H9 (cell line): ENCODE measurements around the gene C19orf81. TPM values are rescaled to one million over a fixed set of nuclear protein-coding genes. Genes with fewer than 3 reads are reported as not detected.

Experiments
- DNase-seq: peaks from one replicate; pipeline ENCODE4 v3.0.0-alpha.2; 2017
- H2AFZ ChIP-seq: one replicate; pipeline ENCODE4 v1.6.1; 2013; ENCODE audit warnings: mild to moderate bottlenecking, low read length, control low read depth, moderate library complexity
- H2AK5ac ChIP-seq: 2 replicates; pipeline ENCODE4 v1.6.1; 2013; ENCODE audit warnings: low read length, control low read depth, mixed read lengths; ENCODE audit not compliant: insufficient read length
- H2BK120ac ChIP-seq: one replicate; pipeline ENCODE4 v1.6.1; 2013; ENCODE audit warnings: low read depth, mild to moderate bottlenecking, low read length, control low read depth, inconsistent platforms; ENCODE audit not compliant: poor library complexity, severe bottlenecking
- H2BK12ac ChIP-seq: 2 replicates; pipeline ENCODE4 v1.6.1; 2013; ENCODE audit warnings: low read length, control low read depth, mixed read lengths, low read depth; ENCODE audit not compliant: insufficient read length
- H2BK15ac ChIP-seq: 2 replicates; pipeline ENCODE4 v1.6.1; 2013; ENCODE audit warnings: low read depth, low read length, control low read depth
- H2BK20ac ChIP-seq: one replicate; pipeline ENCODE4 v1.6.1; 2013; ENCODE audit warnings: low read depth, mild to moderate bottlenecking, low read length, control low read depth, inconsistent platforms; ENCODE audit not compliant: poor library complexity, severe bottlenecking
- H2BK5ac ChIP-seq: 2 replicates; pipeline ENCODE4 v1.6.1; 2013; ENCODE audit warnings: low read length, control low read depth, mixed read lengths; ENCODE audit not compliant: insufficient read length
- H3K14ac ChIP-seq: 2 replicates; pipeline ENCODE4 v1.6.1; 2013; ENCODE audit warnings: low read length, control low read depth; ENCODE audit not compliant: insufficient read depth
- H3K18ac ChIP-seq: 2 replicates; pipeline ENCODE4 v1.6.1; 2013; ENCODE audit warnings: low read depth, mild to moderate bottlenecking, mixed read lengths, low read length, control low read depth; ENCODE audit not compliant: insufficient read length
- H3K23ac ChIP-seq: 2 replicates; pipeline ENCODE4 v1.6.1; 2013; ENCODE audit warnings: low read length, control low read depth, mixed read lengths, low read depth; ENCODE audit not compliant: insufficient read length
- H3K23me2 ChIP-seq: 2 replicates; pipeline ENCODE4 v1.6.1; 2013; ENCODE audit warnings: low read depth, mild to moderate bottlenecking, mixed read lengths, low read length, control low read depth; ENCODE audit not compliant: insufficient read length, poor library complexity, severe bottlenecking
- H3K27ac ChIP-seq: 2 replicates; pipeline ENCODE4 v1.5.1; 2013; ENCODE audit warnings: low read length, control low read depth, mixed read lengths, low read depth; ENCODE audit not compliant: insufficient read length
- H3K27me3 ChIP-seq: 2 replicates; pipeline ENCODE4 v1.6.1; 2013; ENCODE audit warnings: low read length, control low read depth, inconsistent platforms; ENCODE audit not compliant: insufficient read depth
- H3K4ac ChIP-seq: 2 replicates; pipeline ENCODE4 v1.6.1; 2013; ENCODE audit warnings: low read depth, mild to moderate bottlenecking, control low read depth, inconsistent platforms, low read length, moderate library complexity
- H3K4me1 ChIP-seq: 2 replicates; pipeline ENCODE4 v1.6.1; 2013; ENCODE audit warnings: low read length, control low read depth, inconsistent platforms; ENCODE audit not compliant: insufficient read depth
- H3K4me2 ChIP-seq: 2 replicates; pipeline ENCODE4 v1.6.1; 2013; ENCODE audit warnings: low read length, control low read depth, mixed read lengths; ENCODE audit not compliant: insufficient read length, insufficient read depth
- H3K56ac ChIP-seq: 2 replicates; pipeline ENCODE4 v1.6.1; 2013; ENCODE audit warnings: low read depth, mild to moderate bottlenecking, mixed read lengths, low read length, control low read depth; ENCODE audit not compliant: insufficient read length
- H3K79me1 ChIP-seq: 2 replicates; pipeline ENCODE4 v1.6.1; 2013; ENCODE audit warnings: low read depth, mild to moderate bottlenecking, moderate library complexity, low read length, control low read depth, inconsistent platforms; ENCODE audit not compliant: insufficient read depth, poor library complexity, severe bottlenecking
- H3K79me2 ChIP-seq: 2 replicates; pipeline ENCODE4 v1.6.1; 2013; ENCODE audit warnings: low read length, control low read depth, inconsistent platforms; ENCODE audit not compliant: insufficient read depth
- H3K9ac ChIP-seq: 2 replicates; pipeline ENCODE4 v1.6.1; 2013; ENCODE audit warnings: low read length, control low read depth, mixed read lengths; ENCODE audit not compliant: insufficient read length; ENCODE audit errors: extremely low read depth
- H3K9me3 ChIP-seq: one replicate; pipeline ENCODE4 v1.6.1; 2013; ENCODE audit warnings: low read depth, low read length, inconsistent platforms; ENCODE audit not compliant: control insufficient read depth
- H3T11ph ChIP-seq: one replicate; pipeline ENCODE4 v1.6.1; 2013; ENCODE audit warnings: mild to moderate bottlenecking, low read length, control low read depth, inconsistent platforms
- H4K20me1 ChIP-seq: one replicate; pipeline ENCODE4 v1.6.1; 2013; ENCODE audit not compliant: control insufficient read depth, insufficient read length, insufficient read depth
- H4K5ac ChIP-seq: 2 replicates; pipeline ENCODE4 v1.6.1; 2013; ENCODE audit warnings: low read depth, mild to moderate bottlenecking, mixed read lengths, low read length, control low read depth; ENCODE audit not compliant: insufficient read length
- H4K8ac ChIP-seq: replicated peaks from 2 replicates; pipeline ENCODE4 v1.6.1; 2013; ENCODE audit warnings: low read length, control low read depth, mixed read lengths, low read depth; ENCODE audit not compliant: insufficient read length
- H4K91ac ChIP-seq: 2 replicates; pipeline ENCODE4 v1.6.1; 2013; ENCODE audit warnings: low read depth, mild to moderate bottlenecking, moderate library complexity, mixed read lengths, low read length, control low read depth; ENCODE audit not compliant: insufficient read length
- H3K27ac Mint-ChIP-seq, 3 experiments: 2 replicates in 2 of 3; 3 replicates in 1 of 3; pipeline ENCODE4 v1.8.0; 2020 to 2021; ENCODE audit warnings: mixed read lengths in 3 of 3, mild to moderate bottlenecking in 1 of 3, moderate library complexity in 1 of 3
- H3K27me3 Mint-ChIP-seq: 2 replicates; pipeline ENCODE4 v1.8.0; 2021; ENCODE audit warnings: low read depth, mild to moderate bottlenecking, moderate library complexity, mixed read lengths
- H3K36me3 Mint-ChIP-seq, 3 experiments: 2 replicates in 2 of 3; 3 replicates in 1 of 3; pipeline ENCODE4 v1.8.0; 2020 to 2021; ENCODE audit warnings: low read depth in 3 of 3, mixed read lengths in 3 of 3; ENCODE audit not compliant: insufficient read depth in 1 of 3
- H3K4me1 Mint-ChIP-seq, 2 experiments: 2 replicates each; pipeline ENCODE4 v1.8.0; 2020; ENCODE audit warnings: mixed read lengths in 2 of 2
- H3K4me3 Mint-ChIP-seq, 2 experiments: 2 replicates in 1 of 2; 3 replicates in 1 of 2; pipeline ENCODE4 v1.8.0; 2020 to 2021; ENCODE audit warnings: mild to moderate bottlenecking in 2 of 2, mixed read lengths in 2 of 2, moderate library complexity in 1 of 2
- H3K9me3 Mint-ChIP-seq, 2 experiments: 2 replicates in 1 of 2; 3 replicates in 1 of 2; pipeline ENCODE4 v1.8.0; 2020; ENCODE audit warnings: mild to moderate bottlenecking in 2 of 2, mixed read lengths in 2 of 2, moderate library complexity in 1 of 2
- WGBS: extraction: QIAGEN DNeasy Blood & Tissue Kit; methylation state at CpG from one replicate; pipeline ENCODE4 v1.1.7; 2013; ENCODE audit warnings: missing lambda C conversion rate, low lambda C conversion rate, mixed read lengths; ENCODE audit not compliant: insufficient read length; ENCODE audit errors: extremely low coverage; 5-methylcytosine and 5-hydroxymethylcytosine counted together
- total RNA-seq: library from RNA; stranded (reverse); gene quantifications from 2 replicates; pipeline ENCODE4 v1.2.1, GENCODE V29; 2021
- TF ChIP-seq, protein P1 (sequence below): fragments of 200-600 bp; sonication (generic); conservative IDR thresholded peaks from 3 replicates; pipeline ENCODE4 v1.8.0; 2021; ENCODE audit warnings: antibody characterized with exemption, mild to moderate bottlenecking

Gene C19orf81
- total RNA-seq, 1 experiment from 2014 or later = 11.0 TPM

DNA sequence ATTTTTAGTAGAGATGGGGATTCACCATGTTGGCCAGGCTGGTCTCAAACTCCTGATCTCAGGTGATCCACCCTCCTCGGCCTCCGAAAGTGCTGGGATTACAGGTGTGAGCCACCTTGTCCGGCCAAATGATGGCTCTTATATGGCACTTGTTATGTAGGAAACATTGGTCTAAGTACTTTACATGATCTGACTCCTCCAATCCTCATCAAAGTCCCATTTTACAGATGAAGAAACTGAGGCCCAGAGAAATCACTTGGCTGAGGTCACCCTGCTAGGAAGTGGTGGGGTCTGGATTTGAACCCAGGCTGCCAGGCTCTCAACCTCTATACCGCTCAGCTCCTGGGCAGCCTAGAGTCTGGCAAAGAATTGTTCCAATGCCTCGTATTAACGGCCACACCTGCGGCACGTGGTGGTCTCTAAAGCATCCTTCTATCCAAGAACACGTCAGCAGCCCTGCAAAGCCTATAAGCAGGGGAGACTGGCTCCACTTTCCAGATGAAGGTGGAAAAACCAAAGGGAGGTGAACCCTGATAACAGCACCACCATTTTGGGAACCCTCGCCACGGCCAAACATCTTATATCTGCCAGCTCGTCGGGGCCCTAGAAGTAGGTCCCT, 52.2 kb downstream of the C19orf81 start:
- no peak overlapping the region for H4K5ac ChIP-seq
- no peak overlapping the region for H3K23ac ChIP-seq
- no peaks in the 10 kb centered on the region for H4K20me1 ChIP-seq
- H2AK5ac ChIP-seq = no peak overlapping the region
- no peaks in the 10 kb centered on the region for H3K9me3 Mint-ChIP-seq
- H3K27ac Mint-ChIP-seq = no peak overlapping the region
- H2BK12ac ChIP-seq = no peak overlapping the region
- H3T11ph ChIP-seq = no peak overlapping the region
- no peak overlapping the region for H4K91ac ChIP-seq
- H3K56ac ChIP-seq = no peak overlapping the region
- peaks cover 84% of the 10 kb centered on the region for H3K27me3 Mint-ChIP-seq
- H2BK120ac ChIP-seq = no peak overlapping the region
- H3K4me2 ChIP-seq = no peak overlapping the region
- no peaks in the 10 kb centered on the region for H3K36me3 Mint-ChIP-seq
- H2AFZ ChIP-seq = no peak overlapping the region
- H3K27me3 ChIP-seq = peaks cover 17% of the 10 kb centered on the region; the same call in 1 of the 2 replicates
- H3K4me1 Mint-ChIP-seq = peaks cover 6 to 16% of the 10 kb centered on the region in 2 experiments
- no peak overlapping the region for H3K27ac ChIP-seq
- H3K79me1 ChIP-seq = no peaks in the 10 kb centered on the region
- H4K8ac ChIP-seq = no peak overlapping the region
- no peaks in the 10 kb centered on the region for H3K79me2 ChIP-seq
- no peak overlapping the region for H3K4me3 Mint-ChIP-seq
- TF ChIP-seq, protein P1, sequence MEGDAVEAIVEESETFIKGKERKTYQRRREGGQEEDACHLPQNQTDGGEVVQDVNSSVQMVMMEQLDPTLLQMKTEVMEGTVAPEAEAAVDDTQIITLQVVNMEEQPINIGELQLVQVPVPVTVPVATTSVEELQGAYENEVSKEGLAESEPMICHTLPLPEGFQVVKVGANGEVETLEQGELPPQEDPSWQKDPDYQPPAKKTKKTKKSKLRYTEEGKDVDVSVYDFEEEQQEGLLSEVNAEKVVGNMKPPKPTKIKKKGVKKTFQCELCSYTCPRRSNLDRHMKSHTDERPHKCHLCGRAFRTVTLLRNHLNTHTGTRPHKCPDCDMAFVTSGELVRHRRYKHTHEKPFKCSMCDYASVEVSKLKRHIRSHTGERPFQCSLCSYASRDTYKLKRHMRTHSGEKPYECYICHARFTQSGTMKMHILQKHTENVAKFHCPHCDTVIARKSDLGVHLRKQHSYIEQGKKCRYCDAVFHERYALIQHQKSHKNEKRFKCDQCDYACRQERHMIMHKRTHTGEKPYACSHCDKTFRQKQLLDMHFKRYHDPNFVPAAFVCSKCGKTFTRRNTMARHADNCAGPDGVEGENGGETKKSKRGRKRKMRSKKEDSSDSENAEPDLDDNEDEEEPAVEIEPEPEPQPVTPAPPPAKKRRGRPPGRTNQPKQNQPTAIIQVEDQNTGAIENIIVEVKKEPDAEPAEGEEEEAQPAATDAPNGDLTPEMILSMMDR = no peak
- no peaks in the 10 kb centered on the region for H3K9me3 ChIP-seq
- 0 out of 2 replicates have a peak, but pooled peaks cover 3% of the 10 kb centered on the region for H3K4me1 ChIP-seq
- H2BK15ac ChIP-seq = no peak overlapping the region
- no peak overlapping the region for H3K18ac ChIP-seq
- H3K9ac ChIP-seq = no peak overlapping the region
- no peak overlapping the region for H2BK20ac ChIP-seq
- no peaks in the 10 kb centered on the region for H3K23me2 ChIP-seq
- H3K14ac ChIP-seq = no peak overlapping the region
- WGBS = no CpG with 5 or more reads among the region's 13 CpGs
- H3K4ac ChIP-seq = no peak overlapping the region
- DNase-seq = no peak
- no peak overlapping the region for H2BK5ac ChIP-seq
